Gastrocnemius medialis (tissue), 4 donors: ENCODE measurements around the gene MEIS2. TPM values are rescaled to one million over a fixed set of nuclear protein-coding genes. Genes with fewer than 3 reads are reported as not detected.
A peak's percentile ranks its signal among the peaks of the same experiment; 100 is the strongest.

Experiments used
- ATAC-seq, 2 donors: fragments of 150-250 bp; one replicate each; pipeline ENCODE4 v1.9.1; 2016
- DNase-seq, 2 donors: peaks; one replicate each; pipeline ENCODE4 v3.0.0-alpha.2; 2019
- H3K27ac ChIP-seq, 4 donors: fragments of 200-600 bp; sonication (generic); 1 replicate in 1 of 4; 2 replicates in 3 of 4; pipeline ENCODE4 v1.5.1; 2016 to 2018; ENCODE audit warnings: mild to moderate bottlenecking in 2 of 4, moderate library complexity in 1 of 4
- H3K27me3 ChIP-seq, 3 donors: fragments of 200-600 bp; sonication (generic) in 2 of 3; 1 replicate in 1 of 3; 2 replicates in 2 of 3; pipeline versions ENCODE4 v1.5.1 to v1.6.0; 2016 to 2019; ENCODE audit warnings: mild to moderate bottlenecking in 1 of 3, moderate library complexity in 1 of 3
- H3K36me3 ChIP-seq, 2 donors: fragments of 200-600 bp; sonication (generic) in 1 of 2; one replicate each; pipeline ENCODE4 v1.5.1; 2017 to 2018
- H3K4me1 ChIP-seq, 2 donors: fragments of 200-600 bp; sonication (generic) in 1 of 2; one replicate each; pipeline ENCODE4 v1.5.1; 2016 to 2017; ENCODE audit warnings: mild to moderate bottlenecking in 2 of 2
- H3K4me3 ChIP-seq, 4 donors: fragments of 200-600 bp; sonication (generic) in 3 of 4; 1 replicate in 1 of 4; 2 replicates in 3 of 4; pipeline ENCODE4 v1.5.1; 2016 to 2019; ENCODE audit warnings: mild to moderate bottlenecking in 2 of 4
- H3K9me3 ChIP-seq, 3 donors: fragments of 200-600 bp; sonication (generic) in 2 of 3; 1 replicate in 1 of 3; 2 replicates in 2 of 3; pipeline ENCODE4 v1.5.1; 2016 to 2019
- CTCF ChIP-seq, 5 experiments: fragments of 450-650 bp in 3 of 5; fragments of 200-600 bp in 2 of 5; sonication (generic) in 2 of 5; IDR thresholded peaks in 4 of 5; conservative IDR thresholded peaks in 1 of 5; 1 replicate in 4 of 5; 2 replicates in 1 of 5; pipeline ENCODE4 v1.5.1; 2016 to 2019; ENCODE audit warnings: antibody characterized with exemption in 5 of 5, mild to moderate bottlenecking in 3 of 5, moderate library complexity in 3 of 5
- POLR2A ChIP-seq, 2 donors: fragments of 450-650 bp; IDR thresholded peaks; one replicate each; pipeline ENCODE4 v1.6.1; 2017; ENCODE audit warnings: antibody characterized with exemption in 2 of 2, mild to moderate bottlenecking in 2 of 2, moderate library complexity in 2 of 2
- in situ Hi-C, 4 donors: fragments of 200-750 bp; cut with MboI; loops; one replicate each; pipeline versions ENCODE4 v1.15.0 to v1.8.0; 2017; ENCODE audit warnings: low sequenced_read_pairs in 4 of 4
- intact Hi-C: fragments of 100-400 bp; cut with DNase I; formaldehyde crosslinking; loops from one replicate; pipeline ENCODE4 v1.15.1; 2023; ENCODE audit warnings: low total_unique reads
- total RNA-seq, 4 donors: library from RNA; depleted of rRNA; stranded (reverse); fragments of >200 nt; gene quantifications; one replicate each; pipeline versions ENCODE4 v1.1.0 to v1.2.3, GENCODE V29; 2016

MEIS2 gene
- total RNA-seq, 4 donors from 2014 or later = 0.31 to 1.8 (median 0.40) TPM; not detected in 1

- intact Hi-C loops = loop anchor here (10.0 kb wide), 1 partner anchor 246 kb away; no protein-coding TSS in a partner anchor
- peaks cover 0 to 7% of the 10 kb centered on the region in 2 donors for H3K4me1 ChIP-seq
- no peak overlapping the region for H3K4me3 ChIP-seq
- in situ Hi-C loops = loop anchor here in 3 of 4 donors (25.0 kb wide), 2 partner anchors 224 to 999 kb away; partner anchors contain the start of gene MEIS2 (in 3 of the 3)
- TF ChIP-seq POLR2A (IDR thresholded peaks at IDR 0.05) = no peak
- TF ChIP-seq CTCF (IDR thresholded peaks at IDR 0.05 in 4 of 5, conservative IDR thresholded peaks at IDR 0.05 in 1 of 5) = no peak
- no peaks in the 10 kb centered on the region for H3K36me3 ChIP-seq
- no peak overlapping the region for H3K27ac ChIP-seq
- DNase-seq = no peak
- peaks cover 76 to 79% (median 78%) of the 10 kb centered on the region in 3 donors for H3K27me3 ChIP-seq
- no peaks in the 10 kb centered on the region for H3K9me3 ChIP-seq
- no peak for ATAC-seq
Observed at GRCh38 chr15:36888011-36888992, 212.0 kb downstream of the MEIS2 start.

- in situ Hi-C loops (loop anchor here in 3 of 4 donors (25.0 kb wide), 2 partner anchors 225 to 1000 kb away; partner anchors contain the start of gene MEIS2 (in 3 of the 3)), intact Hi-C loops (loop anchor here (10.0 kb wide), 1 partner anchor 247 kb away; no protein-coding TSS in a partner anchor)
- H3K27me3 ChIP-seq = peaks cover 86 to 88% (median 87%) of the 10 kb centered on the region in 3 donors
- no peaks in the 10 kb centered on the region for H3K9me3 ChIP-seq
- H3K4me3 ChIP-seq = peak overlapping the region in 1 of 4 donors; percentile 25
- no peaks in the 10 kb centered on the region for H3K36me3 ChIP-seq
- ATAC-seq (no peak), DNase-seq (no peak)
- peaks cover 0 to 7% of the 10 kb centered on the region in 2 donors for H3K4me1 ChIP-seq
- TF ChIP-seq CTCF (IDR thresholded peaks at IDR 0.05 in 4 of 5, conservative IDR thresholded peaks at IDR 0.05 in 1 of 5) = no peak
- TF ChIP-seq POLR2A (IDR thresholded peaks at IDR 0.05) = no peak
- H3K27ac ChIP-seq = no peak overlapping the region
Observed at GRCh38 chr15:36887214-36887961, 213.0 kb downstream of the MEIS2 start.

GRCh38 chr15:36886701-36887100, 213.6 kb downstream of the MEIS2 start:
- Histone ChIP-seq H3K4me3 (no peak overlapping the region), H3K4me1 (peaks cover 0 to 7% of the 10 kb centered on the region in 2 donors), H3K27me3 (peaks cover 92 to 95% (median 94%) of the 10 kb centered on the region in 3 donors), H3K9me3 (no peaks in the 10 kb centered on the region), H3K27ac (no peak overlapping the region), H3K36me3 (no peaks in the 10 kb centered on the region)
- ATAC-seq (no peak), DNase-seq (no peak)
- in situ Hi-C loops (loop anchor here in 3 of 4 donors (25.0 kb wide), 2 partner anchors 226 to 1001 kb away; partner anchors contain the start of gene MEIS2 (in 3 of the 3)), intact Hi-C loops (loop anchor here (10.0 kb wide), 1 partner anchor 248 kb away; no protein-coding TSS in a partner anchor)
- TF ChIP-seq POLR2A (IDR thresholded peaks at IDR 0.05) = no peak
- TF ChIP-seq CTCF (IDR thresholded peaks at IDR 0.05 in 4 of 5, conservative IDR thresholded peaks at IDR 0.05 in 1 of 5) = no peak

- intact Hi-C loops = loop anchor here (10.0 kb wide), 1 partner anchor 249 kb away; no protein-coding TSS in a partner anchor
- H3K27ac ChIP-seq = no peak overlapping the region
- H3K27me3 ChIP-seq = peaks cover 95 to 99% (median 98%) of the 10 kb centered on the region in 3 donors
- H3K36me3 ChIP-seq = no peaks in the 10 kb centered on the region
- no peak for DNase-seq
- in situ Hi-C loops = loop anchor here in 3 of 4 donors (25.0 kb wide), 2 partner anchors 226 to 1001 kb away; partner anchors contain the start of gene MEIS2 (in 3 of the 3)
- H3K4me1 ChIP-seq = peaks cover 0 to 7% of the 10 kb centered on the region in 2 donors
- H3K4me3 ChIP-seq = no peak overlapping the region
- ATAC-seq = no peak
- H3K9me3 ChIP-seq = no peaks in the 10 kb centered on the region
- TF ChIP-seq POLR2A (IDR thresholded peaks at IDR 0.05) = no peak
- TF ChIP-seq CTCF (IDR thresholded peaks at IDR 0.05 in 4 of 5, conservative IDR thresholded peaks at IDR 0.05 in 1 of 5) = no peak
Observed at GRCh38 chr15:36886191-36886590, 214.2 kb downstream of the MEIS2 start.
